Cardiac muscle cell (in vitro differentiated cells and primary cell): Measurements from ENCODE around the gene AVPR1B. TPM values are rescaled to one million over a fixed set of nuclear protein-coding genes. Genes with fewer than 3 reads are reported as not detected.

ENCODE experiments used
- DNase-seq, 2 donors: peaks; one replicate each; pipeline versions ENCODE4 v3.0.0 to v3.0.0-alpha.2; 2010 to 2017; ENCODE audit warnings: low read depth in 1 of 2, low spot score in 1 of 2
- H3K27ac ChIP-seq: fragments of 200-600 bp; sonication (generic); 2 replicates; pipeline ENCODE4 v1.5.1; 2016
- H3K27me3 ChIP-seq: fragments of 200-600 bp; sonication (generic); 2 replicates; pipeline ENCODE4 v1.6.0; 2016; ENCODE audit warnings: control low read depth
- H3K36me3 ChIP-seq: fragments of 200-600 bp; sonication (generic); 2 replicates; pipeline ENCODE4 v1.5.1; 2016; ENCODE audit warnings: control low read depth
- H3K4me1 ChIP-seq: fragments of 200-600 bp; sonication (generic); 2 replicates; pipeline ENCODE4 v1.8.1; 2017; ENCODE audit warnings: low read depth, mild to moderate bottlenecking, mixed run types
- H3K4me3 ChIP-seq: fragments of 200-600 bp; sonication (generic); 2 replicates; pipeline ENCODE4 v1.5.1; 2016; ENCODE audit warnings: mild to moderate bottlenecking
- H3K9me3 ChIP-seq: fragments of 200-600 bp; sonication (generic); 2 replicates; pipeline ENCODE4 v1.5.1; 2017; ENCODE audit warnings: low read depth, mild to moderate bottlenecking, control low read depth
- CTCF ChIP-seq: IDR thresholded peaks from 2 replicates; pipeline ENCODE4 v1.5.1; 2012; ENCODE audit warnings: low read depth, mild to moderate bottlenecking, low read length
- polyA plus RNA-seq: library from polyadenylated mRNA; unstranded; fragments of >200 nt; fragmentation: Nextera tagmentation; extraction: Ambion mirVana; gene quantifications from 2 replicates; pipeline ENCODE4 v1.2.1, GENCODE V29; 2016
- total RNA-seq: library from RNA; depleted of rRNA; stranded (reverse); fragments of >200 nt; gene quantifications from 2 replicates; pipeline ENCODE4 v1.2.3, GENCODE V29; 2016

Gene AVPR1B
- total and polyA plus RNA-seq, 2 experiments from 2014 or later = 0.10 to 2.3 TPM

DNA sequence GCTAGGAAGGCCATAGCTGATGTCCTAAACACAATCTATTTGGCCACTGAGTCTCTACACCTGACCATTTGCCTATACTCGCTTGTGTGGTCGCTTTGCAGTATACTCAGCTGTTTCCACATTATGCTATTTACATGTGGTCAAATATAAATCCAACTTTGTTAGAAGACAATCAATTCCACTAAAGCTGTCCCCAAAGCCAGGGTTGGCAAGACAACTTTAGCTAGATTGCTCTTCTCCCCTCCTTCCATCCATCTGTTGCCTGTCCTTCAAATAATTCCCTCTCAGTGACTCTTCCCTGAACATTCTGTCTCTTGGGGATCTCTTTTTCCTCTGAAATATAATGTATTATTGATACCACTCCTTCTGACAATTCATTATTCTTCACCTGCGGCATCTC lies 30.1 kb downstream of the AVPR1B start:
- Histone ChIP-seq H3K4me1 (peaks cover 12% of the 10 kb centered on the region), H3K9me3 (no peaks in the 10 kb centered on the region), H3K4me3 (no peak overlapping the region), H3K36me3 (no peaks in the 10 kb centered on the region), H3K27ac (no peak overlapping the region), H3K27me3 (no peaks in the 10 kb centered on the region)
- no peak for TF ChIP-seq CTCF
- DNase-seq = no peak

GRCh38 chr1:206083750-206084149 lies 33.4 kb downstream of the AVPR1B start:
- no peaks in the 10 kb centered on the region for H3K36me3 ChIP-seq

GRCh38 chr1:206082831-206083695 lies 34.1 kb downstream of the AVPR1B start:
- no peaks in the 10 kb centered on the region for H3K9me3 ChIP-seq
- no peak for TF ChIP-seq CTCF
- H3K36me3 ChIP-seq = no peaks in the 10 kb centered on the region
- DNase-seq = peak in 1 of 2 donors; percentile 50
- peaks cover 12% of the 10 kb centered on the region for H3K4me1 ChIP-seq
- no peak overlapping the region for H3K4me3 ChIP-seq
- no peaks in the 10 kb centered on the region for H3K27me3 ChIP-seq
- peak overlapping the region; percentile 84 for H3K27ac ChIP-seq

More at GRCh38 chr1:206083750-206084149, 33.4 kb downstream of the AVPR1B start:
- DNase-seq = no peak
- no peak for TF ChIP-seq CTCF
- Histone ChIP-seq H3K27ac (peak overlapping the region; percentile 84), H3K4me3 (no peak overlapping the region), H3K9me3 (no peaks in the 10 kb centered on the region), H3K4me1 (peaks cover 12% of the 10 kb centered on the region), H3K27me3 (no peaks in the 10 kb centered on the region)

DNA sequence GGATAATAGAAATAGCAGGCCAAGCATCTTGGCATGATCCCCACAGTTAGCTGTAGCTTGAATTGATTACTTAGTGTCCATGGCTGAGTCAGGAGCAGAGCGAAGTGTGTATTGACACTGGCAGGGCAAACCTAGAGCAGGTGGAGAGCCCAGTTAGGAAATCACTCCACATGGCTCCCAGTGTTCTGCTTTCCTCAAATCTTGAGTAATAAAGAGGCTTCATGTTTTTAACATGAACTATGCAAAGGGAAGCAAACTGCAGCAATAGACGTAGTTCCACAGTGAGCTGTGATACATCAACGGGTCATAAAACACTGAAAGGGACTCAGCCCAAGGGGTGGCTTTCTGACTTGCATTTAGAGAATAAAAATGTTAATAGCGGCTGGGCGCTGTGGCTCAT lies 35.3 kb downstream of the AVPR1B start:
- Histone ChIP-seq H3K4me1 (peaks cover 12% of the 10 kb centered on the region), H3K27me3 (no peaks in the 10 kb centered on the region), H3K36me3 (no peaks in the 10 kb centered on the region), H3K27ac (peak overlapping the region; percentile 50), H3K9me3 (no peaks in the 10 kb centered on the region), H3K4me3 (no peak overlapping the region)
- no peak for TF ChIP-seq CTCF
- no peak for DNase-seq

- no peaks in the 10 kb centered on the region for H3K36me3 ChIP-seq
- DNase-seq = no peak
- TF ChIP-seq CTCF = no peak
- no peaks in the 10 kb centered on the region for H3K27me3 ChIP-seq
- peaks cover 12% of the 10 kb centered on the region for H3K4me1 ChIP-seq
- no peak overlapping the region for H3K27ac ChIP-seq
- H3K4me3 ChIP-seq = no peak overlapping the region
- H3K9me3 ChIP-seq = no peaks in the 10 kb centered on the region
Measured at GRCh38 chr1:206080026-206080820, 37.0 kb downstream of the AVPR1B start.
